ENCODE measurements around the gene SORCS2. TPM values are rescaled to one million over a fixed set of nuclear protein-coding genes. Genes with fewer than 3 reads are reported as not detected.

The SORCS2 gene
- total RNA-seq, 4 donors from 2014 or later, result 0.48 to 1.8 (median 0.68) TPM; not detected in 1

GRCh38 chr4:7569810-7570783 is 377.8 kb downstream of the SORCS2 start:
- WGBS, 2 donors (ENCODE audit: low coverage in 1 of 2), result 71% methylated on average over 25 of the region's 25 CpGs; no CpG with 5 or more reads in 1 of the 2 donors
- no peaks in the 10 kb centered on the region for H3K4me1 ChIP-seq
- intact Hi-C loops (cut with DNase I; ENCODE audit: low total_unique reads) (loop anchor here (1.0 kb wide), 1 partner anchor 48 kb away; no protein-coding TSS in a partner anchor), in situ Hi-C loops (cut with MboI; ENCODE audit: low pct_ligation_motif_present in 1 of 4, low pct_unique_long_range_greater_than_20kb in 1 of 4, low sequenced_read_pairs in 3 of 4) (no loop called here)
- H3K27ac ChIP-seq, result no peak overlapping the region
- H3K9me3 ChIP-seq, result no peaks in the 10 kb centered on the region
- no peak overlapping the region for H3K4me3 ChIP-seq
- H3K27me3 ChIP-seq, result no peaks in the 10 kb centered on the region
- H3K36me3 ChIP-seq, result no peaks in the 10 kb centered on the region
- DNase-seq, result no peak
- no peak for TF ChIP-seq POLR2A (IDR thresholded peaks at IDR 0.05)
- TF ChIP-seq EP300 (IDR thresholded peaks at IDR 0.05; ENCODE audit: low read depth), result no peak
- TF ChIP-seq CTCF (IDR thresholded peaks at IDR 0.05), result no peak
- no peak for TF ChIP-seq POLR2AphosphoS5 (IDR thresholded peaks at IDR 0.05)

- in situ Hi-C loops (cut with MboI; ENCODE audit: low pct_ligation_motif_present in 1 of 4, low pct_unique_long_range_greater_than_20kb in 1 of 4, low sequenced_read_pairs in 3 of 4) (no loop called here), intact Hi-C loops (cut with DNase I; ENCODE audit: low total_unique reads) (no loop called here)
- DNase-seq, result no peak
- 73 to 79% methylated on average over 3 to 6 of the region's 6 CpGs for WGBS, 2 donors (ENCODE audit: low coverage in 1 of 2)
- Histone ChIP-seq H3K9me3 (peaks cover 0 to 6% of the 10 kb centered on the region in 2 donors), H3K27me3 (no peaks in the 10 kb centered on the region), H3K27ac (no peak overlapping the region), H3K36me3 (no peaks in the 10 kb centered on the region), H3K4me1 (no peaks in the 10 kb centered on the region), H3K4me3 (no peak overlapping the region)
- no peak for TF ChIP-seq EP300 (IDR thresholded peaks at IDR 0.05; ENCODE audit: low read depth)
- no peak for TF ChIP-seq POLR2AphosphoS5 (IDR thresholded peaks at IDR 0.05)
Measured at GRCh38 chr4:7571001-7571400, 378.7 kb downstream of the SORCS2 start.

- no peak for DNase-seq
- 65% methylated on average over 12 of the region's 12 CpGs; no CpG with 5 or more reads in 1 of the 2 donors for WGBS, 2 donors (ENCODE audit: low coverage in 1 of 2)
- Histone ChIP-seq H3K27ac (no peak overlapping the region), H3K36me3 (no peaks in the 10 kb centered on the region), H3K4me1 (no peaks in the 10 kb centered on the region), H3K4me3 (no peak overlapping the region), H3K9me3 (peaks cover 6 to 13% of the 10 kb centered on the region in 2 donors), H3K27me3 (no peaks in the 10 kb centered on the region)
- in situ Hi-C loops (cut with MboI; ENCODE audit: low pct_ligation_motif_present in 1 of 4, low pct_unique_long_range_greater_than_20kb in 1 of 4, low sequenced_read_pairs in 3 of 4) (no loop called here), intact Hi-C loops (cut with DNase I; ENCODE audit: low total_unique reads) (no loop called here)
- no peak for TF ChIP-seq EP300 (IDR thresholded peaks at IDR 0.05; ENCODE audit: low read depth)
- no peak for TF ChIP-seq POLR2A (IDR thresholded peaks at IDR 0.05)
- TF ChIP-seq CTCF (IDR thresholded peaks at IDR 0.05), result no peak
- TF ChIP-seq POLR2AphosphoS5 (IDR thresholded peaks at IDR 0.05), result no peak
Measured at GRCh38 chr4:7571701-7572100, 379.4 kb downstream of the SORCS2 start.

GRCh38 chr4:7572894-7573293 is 380.6 kb downstream of the SORCS2 start:
- 82 to 90% methylated on average over 5 to 7 of the region's 7 CpGs for WGBS, 2 donors (ENCODE audit: low coverage in 1 of 2)
- no peak overlapping the region for H3K4me3 ChIP-seq
- TF ChIP-seq CTCF (IDR thresholded peaks at IDR 0.05) (no peak), EP300 (IDR thresholded peaks at IDR 0.05; ENCODE audit: low read depth) (no peak), POLR2AphosphoS5 (IDR thresholded peaks at IDR 0.05) (no peak), POLR2A (IDR thresholded peaks at IDR 0.05) (no peak)
- no peak for DNase-seq
- peaks cover 8 to 24% of the 10 kb centered on the region in 2 donors for H3K9me3 ChIP-seq
- no peaks in the 10 kb centered on the region for H3K27me3 ChIP-seq
- no peaks in the 10 kb centered on the region for H3K4me1 ChIP-seq
- no peak overlapping the region for H3K27ac ChIP-seq
- in situ Hi-C loops (cut with MboI; ENCODE audit: low pct_ligation_motif_present in 1 of 4, low pct_unique_long_range_greater_than_20kb in 1 of 4, low sequenced_read_pairs in 3 of 4), result no loop called here
- H3K36me3 ChIP-seq, result no peaks in the 10 kb centered on the region
- intact Hi-C loops (cut with DNase I; ENCODE audit: low total_unique reads), result no loop called here
